ENCODE data around the gene PAWR.

DNA sequence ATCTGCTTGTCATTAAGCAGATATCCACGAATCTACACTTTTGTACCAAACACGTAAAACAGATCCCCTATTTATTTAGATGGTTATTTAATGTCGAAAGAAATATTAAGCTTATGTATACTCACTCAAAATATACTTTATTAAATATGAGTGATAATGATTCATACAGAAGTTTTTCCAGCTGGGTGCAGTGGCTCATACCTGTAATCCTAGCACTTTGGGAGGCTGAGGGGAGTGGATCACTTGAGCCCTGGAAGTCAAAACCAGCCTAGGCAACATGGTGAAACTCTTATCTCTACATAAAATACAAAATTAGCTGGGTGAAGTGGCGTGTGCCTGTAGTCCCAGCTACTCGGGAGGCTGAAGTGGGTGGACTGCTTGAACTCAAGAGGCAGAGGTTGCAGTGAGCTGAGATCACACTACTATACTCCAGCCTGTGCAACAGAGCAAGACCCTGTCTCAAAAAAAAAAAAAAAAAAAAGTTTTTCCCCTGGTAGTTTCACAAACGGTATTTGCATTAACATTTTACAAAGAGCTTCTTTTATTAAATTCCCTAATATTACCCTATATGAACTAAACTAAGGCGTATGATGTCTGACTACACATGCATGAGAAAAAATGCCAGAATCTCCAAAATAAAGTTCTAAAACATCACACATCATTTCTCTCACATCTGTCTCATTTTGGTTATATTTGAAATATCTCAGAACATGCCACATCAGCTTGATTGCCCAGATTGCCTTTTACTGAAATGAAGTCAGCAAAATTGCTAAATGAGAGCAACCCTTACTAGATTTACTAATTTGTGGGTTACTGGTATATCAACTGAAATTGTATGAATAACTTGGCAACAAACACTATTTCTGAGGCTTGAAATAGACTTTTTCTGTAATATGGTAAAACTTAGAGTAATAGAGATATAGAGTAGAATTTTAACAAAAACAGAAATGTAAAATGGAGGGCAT, 74.9 kb downstream of the PAWR start:
- no peak for TF ChIP-seq CTCF (optimal IDR thresholded peaks at IDR 0.05 in 1 of 3, IDR thresholded peaks at IDR 0.05 in 1 of 3, conservative IDR thresholded peaks at IDR 0.05 in 1 of 3; ENCODE audit: extremely low read depth in 1 of 3, insufficient read depth in 2 of 3, low read length in 3 of 3)
- TF ChIP-seq EZH2 (IDR thresholded peaks at IDR 0.05; ENCODE audit: low read length): no peak
